ENCODE data around the gene AIM2. TPM values are rescaled to one million over a fixed set of nuclear protein-coding genes. Genes with fewer than 3 reads are reported as not detected.
A peak's percentile ranks its signal among the peaks of the same experiment; 100 is the strongest.

The AIM2 gene
- total and polyA plus RNA-seq, 4 donors, result 0.28 to 0.42 (median 0.31) TPM

GRCh38 chr1:159089184-159089791 lies 12.7 kb upstream of the AIM2 start:
- TF ChIP-seq YY1 (IDR thresholded peaks at IDR 0.05) (no peak), ATF3 (IDR thresholded peaks at IDR 0.05) (no peak), CTCF (IDR thresholded peaks at IDR 0.05; ENCODE audit: low read depth, low read length, missing input control) (peak; percentile 41), RAD21 (IDR thresholded peaks at IDR 0.05) (peak; percentile 14 to 41)
- no peak for DNase-seq (ENCODE audit: low spot score)
- H3K36me3 ChIP-seq (ENCODE audit: control insufficient read depth in 4 of 4, insufficient read depth in 3 of 4, low read depth in 1 of 4, low read length in 3 of 4), result no peaks in the 10 kb centered on the region
- no peak overlapping the region for H3K9ac ChIP-seq (ENCODE audit: low read depth in 1 of 2, low read length in 2 of 2)
- no peak overlapping the region for H3K4me3 ChIP-seq (ENCODE audit: low read depth in 1 of 3, low read length in 3 of 3)
- H3K27ac ChIP-seq (ENCODE audit: low read depth in 1 of 2, low read length in 2 of 2), result no peak overlapping the region
- no peaks in the 10 kb centered on the region for H3K4me1 ChIP-seq (ENCODE audit: control insufficient read depth in 4 of 4, insufficient read depth in 4 of 4, low read length in 3 of 4)
- 78% methylated on average over 4 of the region's 4 CpGs for WGBS
- H3K27me3 ChIP-seq (ENCODE audit: control insufficient read depth in 4 of 4, insufficient read depth in 4 of 4, low read length in 3 of 4), result no peaks in the 10 kb centered on the region
- no peaks in the 10 kb centered on the region for H3K9me3 ChIP-seq (ENCODE audit: control insufficient read depth in 4 of 4, low read length in 3 of 4)

- Histone ChIP-seq H3K9ac (ENCODE audit: low read depth in 1 of 2, low read length in 2 of 2) (no peak overlapping the region), H3K4me3 (ENCODE audit: low read depth in 1 of 3, low read length in 3 of 3) (no peak overlapping the region), H3K4me1 (ENCODE audit: control insufficient read depth in 4 of 4, insufficient read depth in 4 of 4, low read length in 3 of 4) (no peaks in the 10 kb centered on the region), H3K36me3 (ENCODE audit: control insufficient read depth in 4 of 4, insufficient read depth in 3 of 4, low read depth in 1 of 4, low read length in 3 of 4) (no peaks in the 10 kb centered on the region), H3K9me3 (ENCODE audit: control insufficient read depth in 4 of 4, low read length in 3 of 4) (no peaks in the 10 kb centered on the region), H3K27me3 (ENCODE audit: control insufficient read depth in 4 of 4, insufficient read depth in 4 of 4, low read length in 3 of 4) (no peaks in the 10 kb centered on the region), H3K27ac (ENCODE audit: low read depth in 1 of 2, low read length in 2 of 2) (no peak overlapping the region)
- TF ChIP-seq YY1 (IDR thresholded peaks at IDR 0.05), result no peak
- TF ChIP-seq REST (IDR thresholded peaks at IDR 0.05), result no peak
- no peak for TF ChIP-seq MAX (IDR thresholded peaks at IDR 0.05)
- TF ChIP-seq ZBTB33 (IDR thresholded peaks at IDR 0.05), result no peak
- no peak for TF ChIP-seq GABPA (IDR thresholded peaks at IDR 0.05 in 1 of 2, conservative IDR thresholded peaks at IDR 0.05 in 1 of 2)
- no peak for TF ChIP-seq CTCF (IDR thresholded peaks at IDR 0.05; ENCODE audit: low read depth, low read length, missing input control)
- TF ChIP-seq ATF3 (IDR thresholded peaks at IDR 0.05), result no peak
- TF ChIP-seq NR2F2 (IDR thresholded peaks at IDR 0.05), result no peak
- no peak for TF ChIP-seq HNF4G (IDR thresholded peaks at IDR 0.05)
- TF ChIP-seq JUND (IDR thresholded peaks at IDR 0.05), result no peak
- no peak for TF ChIP-seq EGR1 (IDR thresholded peaks at IDR 0.05; ENCODE audit: low read depth in 2 of 2)
- TF ChIP-seq FOXA2 (IDR thresholded peaks at IDR 0.05), result no peak
- no peak for TF ChIP-seq HNF4A (conservative IDR thresholded peaks at IDR 0.05)
- no peak for TF ChIP-seq FOXA1 (IDR thresholded peaks at IDR 0.05)
- TF ChIP-seq RAD21 (IDR thresholded peaks at IDR 0.05), result no peak
- no peak for TF ChIP-seq TAF1 (conservative IDR thresholded peaks at IDR 0.05)
- no peak for TF ChIP-seq RXRA (IDR thresholded peaks at IDR 0.05)
- TF ChIP-seq SP1 (IDR thresholded peaks at IDR 0.05), result no peak
- WGBS, result 62% methylated on average over 6 of the region's 6 CpGs
- DNase-seq (ENCODE audit: low spot score), result no peak
Observed at GRCh38 chr1:159088546-159089183, 12.1 kb upstream of the AIM2 start.

Data from liver (tissue), 9 donors.